Measurements from ENCODE around the gene TGM6.

Gene TGM6

GRCh38 chr20:2357114-2357513 is 23.6 kb upstream of the TGM6 start:
- Histone ChIP-seq H3K36me3 (no peaks in the 10 kb centered on the region), H3K9ac (no peak overlapping the region), H4K20me1 (no peaks in the 10 kb centered on the region), H3K27me3 (peaks cover 0 to 3% (median 0%) of the 10 kb centered on the region in 11 experiments; a peak in 2 of 22 replicates), H3K4me3 (no peak overlapping the region), H3K27ac (no peak overlapping the region), H3K4me2 (no peak overlapping the region), H3K4me1 (peaks cover 0 to 3% (median 0%) of the 10 kb centered on the region in 10 experiments; a peak in 1 of 20 replicates), H3K9me3 (replicated peaks in 1 of 11) (peaks cover 6 to 31% (median 18%) of the 10 kb centered on the region in 11 experiments)
- no peak for TF ChIP-seq Cebpa-rat (IDR thresholded peaks at IDR 0.05)

- Histone ChIP-seq H3K4me1 (no peaks in the 10 kb centered on the region), H3K9ac (no peak overlapping the region), H3K36me3 (no peaks in the 10 kb centered on the region), H3K27me3 (peaks cover 0 to 3% (median 0%) of the 10 kb centered on the region in 11 experiments; a peak in 2 of 22 replicates), H4K20me1 (no peaks in the 10 kb centered on the region), H3K4me2 (no peak overlapping the region), H3K4me3 (no peak overlapping the region), H3K27ac (no peak overlapping the region), H3K9me3 (replicated peaks in 1 of 11) (peaks cover 9 to 34% (median 23%) of the 10 kb centered on the region in 11 experiments)
- no peak for TF ChIP-seq Cebpa-rat (IDR thresholded peaks at IDR 0.05)
Measured at GRCh38 chr20:2358006-2358405, 22.7 kb upstream of the TGM6 start.

GRCh38 chr20:2361035-2361593 is 19.6 kb upstream of the TGM6 start:
- H4K20me1 ChIP-seq: no peaks in the 10 kb centered on the region
- H3K4me2 ChIP-seq: no peak overlapping the region
- no peak overlapping the region for H3K27ac ChIP-seq
- H3K27me3 ChIP-seq: peaks cover 0 to 10% (median 0%) of the 10 kb centered on the region in 11 experiments; a peak in 4 of 22 replicates
- no peaks in the 10 kb centered on the region for H3K4me1 ChIP-seq
- no peaks in the 10 kb centered on the region for H3K36me3 ChIP-seq
- no peak overlapping the region for H3K9ac ChIP-seq
- no peak overlapping the region for H3K4me3 ChIP-seq
- peaks cover 9 to 34% (median 23%) of the 10 kb centered on the region in 11 experiments for H3K9me3 ChIP-seq (replicated peaks in 1 of 11)
- TF ChIP-seq Cebpa-rat (IDR thresholded peaks at IDR 0.05): no peak

GRCh38 chr20:2363187-2363586 is 17.5 kb upstream of the TGM6 start:
- peaks cover 0 to 22% (median 0%) of the 10 kb centered on the region in 11 experiments; a peak in 4 of 22 replicates for H3K27me3 ChIP-seq
- TF ChIP-seq Cebpa-rat (IDR thresholded peaks at IDR 0.05): no peak
- no peaks in the 10 kb centered on the region for H3K4me1 ChIP-seq
- no peak overlapping the region for H3K27ac ChIP-seq
- H4K20me1 ChIP-seq: no peaks in the 10 kb centered on the region
- H3K4me3 ChIP-seq: no peak overlapping the region
- peaks cover 10 to 41% (median 25%) of the 10 kb centered on the region in 11 experiments for H3K9me3 ChIP-seq (replicated peaks in 1 of 11)
- H3K9ac ChIP-seq: no peak overlapping the region
- H3K36me3 ChIP-seq: no peaks in the 10 kb centered on the region; a peak in 1 of 22 replicates
- no peak overlapping the region for H3K4me2 ChIP-seq

- Histone ChIP-seq H3K9ac (no peak overlapping the region), H3K36me3 (no peaks in the 10 kb centered on the region; a peak in 1 of 22 replicates), H3K4me1 (no peaks in the 10 kb centered on the region), H3K27me3 (peaks cover 0 to 26% (median 0%) of the 10 kb centered on the region in 11 experiments; a peak in 4 of 22 replicates), H4K20me1 (no peaks in the 10 kb centered on the region), H3K9me3 (replicated peaks in 1 of 11) (peaks cover 14 to 45% (median 29%) of the 10 kb centered on the region in 11 experiments), H3K27ac (no peak overlapping the region), H3K4me2 (no peak overlapping the region), H3K4me3 (no peak overlapping the region)
- no peak for TF ChIP-seq Cebpa-rat (IDR thresholded peaks at IDR 0.05)
Measured at GRCh38 chr20:2363587-2363986, 17.1 kb upstream of the TGM6 start.

GRCh38 chr20:2364044-2364443 is 16.7 kb upstream of the TGM6 start:
- H3K4me2 ChIP-seq: no peak overlapping the region
- no peak for TF ChIP-seq Cebpa-rat (IDR thresholded peaks at IDR 0.05)
- peaks cover 0 to 28% (median 0%) of the 10 kb centered on the region in 11 experiments; a peak in 4 of 22 replicates for H3K27me3 ChIP-seq
- H3K27ac ChIP-seq: no peak overlapping the region
- H4K20me1 ChIP-seq: no peaks in the 10 kb centered on the region
- H3K4me3 ChIP-seq: no peak overlapping the region
- H3K4me1 ChIP-seq: no peaks in the 10 kb centered on the region
- H3K9ac ChIP-seq: no peak overlapping the region
- H3K36me3 ChIP-seq: no peaks in the 10 kb centered on the region; a peak in 1 of 22 replicates
- H3K9me3 ChIP-seq (replicated peaks in 1 of 11): peaks cover 18 to 49% (median 32%) of the 10 kb centered on the region in 11 experiments

GRCh38 chr20:2365091-2365490 is 15.6 kb upstream of the TGM6 start:
- TF ChIP-seq Cebpa-rat (IDR thresholded peaks at IDR 0.05): no peak
- Histone ChIP-seq H3K36me3 (no peaks in the 10 kb centered on the region; a peak in 1 of 22 replicates), H3K4me2 (no peak overlapping the region), H4K20me1 (no peaks in the 10 kb centered on the region), H3K9me3 (replicated peaks in 1 of 11) (peaks cover 27 to 49% (median 42%) of the 10 kb centered on the region in 11 experiments), H3K9ac (no peak overlapping the region), H3K4me1 (no peaks in the 10 kb centered on the region), H3K27ac (no peak overlapping the region), H3K27me3 (peaks cover 0 to 34% (median 0%) of the 10 kb centered on the region in 11 experiments; a peak in 7 of 22 replicates), H3K4me3 (no peak overlapping the region)

- Histone ChIP-seq H3K9me3 (replicated peaks in 1 of 11) (peaks cover 28 to 49% (median 41%) of the 10 kb centered on the region in 11 experiments), H3K4me3 (no peak overlapping the region), H3K27me3 (peaks cover 0 to 40% (median 0%) of the 10 kb centered on the region in 11 experiments; a peak in 7 of 22 replicates), H3K27ac (no peak overlapping the region), H3K4me1 (no peaks in the 10 kb centered on the region), H3K36me3 (no peaks in the 10 kb centered on the region; a peak in 1 of 22 replicates), H3K4me2 (no peak overlapping the region), H4K20me1 (no peaks in the 10 kb centered on the region), H3K9ac (no peak overlapping the region)
- no peak for TF ChIP-seq Cebpa-rat (IDR thresholded peaks at IDR 0.05)
Measured at GRCh38 chr20:2365666-2366065, 15.0 kb upstream of the TGM6 start.

- TF ChIP-seq Cebpa-rat (IDR thresholded peaks at IDR 0.05): no peak
- Histone ChIP-seq H3K27me3 (peaks cover 0 to 69% (median 0%) of the 10 kb centered on the region in 11 experiments; a peak in 8 of 22 replicates), H3K36me3 (no peaks in the 10 kb centered on the region; a peak in 1 of 22 replicates), H3K9ac (no peak overlapping the region), H4K20me1 (0 out of 22 replicates have a peak, but pooled peaks cover 0 to 9% (median 0%) of the 10 kb centered on the region in 11 experiments), H3K9me3 (replicated peaks in 1 of 11) (peaks cover 15 to 35% (median 22%) of the 10 kb centered on the region in 11 experiments; a peak in 21 of 22 replicates), H3K4me1 (no peaks in the 10 kb centered on the region), H3K4me2 (no peak overlapping the region), H3K4me3 (no peak overlapping the region), H3K27ac (no peak overlapping the region)
Measured at GRCh38 chr20:2368621-2369020, 12.1 kb upstream of the TGM6 start.
